NAMALWA (cell line): ENCODE results near the gene OS9.
"Not testable (repeated sequence)": the region's sequence is repeated elsewhere in the genome, so short reads cannot be mapped to it uniquely, and the experiment has no call there.

ENCODE experiments used
- DNase-seq: peaks from one replicate; pipeline ENCODE4 v3.0.0-alpha.2; 2015; ENCODE audit warnings: low spot score

The OS9 gene

GRCh38 chr12:57695770-57696432 lies 2.0 kb downstream of the OS9 start:
- DNase-seq: no peak

- DNase-seq: no peak
Measured at GRCh38 chr12:57697076-57697475, 3.1 kb downstream of the OS9 start.

- DNase-seq: no peak
Measured at GRCh38 chr12:57698414-57698813, 4.5 kb downstream of the OS9 start.

- DNase-seq: no peak
Measured at GRCh38 chr12:57700317-57700716, 6.4 kb downstream of the OS9 start.

GRCh38 chr12:57707250-57707649 lies 13.3 kb downstream of the OS9 start:
- no peak for DNase-seq

GRCh38 chr12:57708296-57708695 lies 14.4 kb downstream of the OS9 start:
- no peak for DNase-seq

- no peak for DNase-seq
Measured at GRCh38 chr12:57712701-57713100, 18.8 kb downstream of the OS9 start.

- DNase-seq: no peak
Measured at GRCh38 chr12:57713209-57713608, 19.3 kb downstream of the OS9 start.

GRCh38 chr12:57715036-57715748 lies 21.3 kb downstream of the OS9 start:
- DNase-seq: peak; percentile 46

- no peak for DNase-seq
Measured at GRCh38 chr12:57715786-57716185, 21.9 kb downstream of the OS9 start.

- DNase-seq: no peak
Measured at GRCh38 chr12:57716305-57716704, 22.4 kb downstream of the OS9 start.

GRCh38 chr12:57717131-57717530 lies 23.2 kb downstream of the OS9 start:
- DNase-seq: no peak

- DNase-seq: no peak
Measured at GRCh38 chr12:57717846-57718640, 24.1 kb downstream of the OS9 start.

GRCh38 chr12:57718641-57719528 lies 25.0 kb downstream of the OS9 start:
- DNase-seq: no peak

GRCh38 chr12:57719777-57720605 lies 26.1 kb downstream of the OS9 start:
- no peak for DNase-seq

- DNase-seq: no peak
Measured at GRCh38 chr12:57720606-57721595, 27.0 kb downstream of the OS9 start.

- not testable (repeated sequence) for DNase-seq
Measured at GRCh38 chr12:57721846-57722608, 28.1 kb downstream of the OS9 start.

GRCh38 chr12:57722716-57723629 lies 29.0 kb downstream of the OS9 start:
- DNase-seq: no peak
